Measurements from ENCODE around the gene SV2B. TPM values are rescaled to one million over a fixed set of nuclear protein-coding genes. Genes with fewer than 3 reads are reported as not detected.

Gene SV2B
- total and polyA plus RNA-seq, 8 donors, result 0.53 to 11.3 (median 5.2) TPM

DNA sequence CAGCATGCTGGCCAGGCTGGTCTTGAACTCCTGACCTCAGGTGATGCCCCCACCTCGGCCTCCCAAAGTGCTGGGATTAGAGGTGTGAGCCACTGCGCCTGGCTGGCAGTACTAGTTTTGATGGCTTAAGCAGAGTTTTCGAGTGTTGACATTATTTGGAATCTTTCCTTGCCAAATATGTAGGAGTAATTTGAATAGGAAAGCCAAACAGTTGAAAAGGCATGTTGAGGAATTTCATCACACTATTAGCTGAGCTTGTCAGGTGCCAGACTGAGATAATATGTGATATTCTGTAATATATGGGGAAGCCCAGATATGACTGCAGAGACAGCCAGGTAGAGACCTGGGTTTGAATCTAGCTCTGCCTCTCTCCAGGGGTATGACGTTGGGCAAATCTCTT is 109.3 kb downstream of the SV2B start:
- ATAC-seq (peak in 1 of 4 donors; percentile 20), FAIRE-seq (no peak), DNase-seq (no peak)
- no peaks in the 10 kb centered on the region for H3K27me3 ChIP-seq
- no peak overlapping the region for H3K27ac ChIP-seq
- intact Hi-C loops (cut with DNase I), result no loop called here
- no peak for TF ChIP-seq CTCF (IDR thresholded peaks at IDR 0.05)
- H3K36me3 ChIP-seq, result no peaks in the 10 kb centered on the region
- no peak overlapping the region for H3K4me3 ChIP-seq
- H3K9me3 ChIP-seq, result no peaks in the 10 kb centered on the region
- peaks cover 0 to 4% (median 0%) of the 10 kb centered on the region in 3 donors for H3K4me1 ChIP-seq
- WGBS, 2 donors, result 23 to 31% methylated on average over 4 of the region's 4 CpGs

- 22 to 25% methylated on average over 3 of the region's 3 CpGs for WGBS, 2 donors
- intact Hi-C loops (cut with DNase I), result no loop called here
Measured at GRCh38 chr15:91209726-91210125, 109.7 kb downstream of the SV2B start.

DNA sequence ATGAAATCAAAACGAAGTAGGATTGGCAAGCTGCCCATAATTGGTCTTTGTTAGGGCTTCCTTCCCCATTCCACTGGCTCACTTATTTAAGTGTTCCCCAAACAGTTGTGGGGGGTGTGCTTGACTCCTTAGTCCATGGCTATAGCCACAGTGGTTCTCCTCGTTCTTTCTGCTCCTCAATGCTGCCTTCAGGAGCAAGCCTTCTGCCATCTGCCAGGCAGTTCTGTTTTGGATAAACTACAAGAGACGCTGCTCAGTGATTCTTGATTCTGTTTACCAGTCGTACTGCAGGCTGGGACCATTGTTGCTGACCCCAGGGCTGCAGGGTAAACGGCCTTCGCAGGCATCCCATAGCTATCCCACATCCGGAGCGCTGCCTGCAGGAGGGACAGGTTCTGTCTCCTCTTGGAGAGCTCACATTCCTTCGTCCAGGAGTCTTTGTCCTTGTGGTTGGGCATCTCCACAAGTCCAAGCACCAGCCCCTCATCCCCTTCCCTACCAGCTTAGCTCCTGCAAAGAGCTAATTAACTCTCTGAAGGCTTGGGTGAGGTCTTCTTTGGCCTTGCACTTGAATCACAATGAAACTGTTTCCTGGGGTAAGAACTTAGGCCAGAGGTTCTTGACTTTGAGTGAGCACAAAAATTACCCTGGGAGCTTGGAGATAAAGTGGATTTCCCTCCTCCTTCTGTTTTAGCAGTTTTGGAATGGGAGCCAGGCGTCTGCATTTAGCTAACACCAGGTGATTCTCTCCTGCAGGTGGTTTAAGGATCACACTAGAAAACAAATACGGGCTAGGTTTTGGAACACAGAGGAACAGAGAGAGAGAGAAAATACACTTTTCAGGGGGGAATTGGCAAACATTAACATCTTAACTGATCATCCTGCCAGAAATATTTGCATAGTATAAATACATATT is 114.9 kb downstream of the SV2B start:
- FAIRE-seq, result no peak
- H3K9me3 ChIP-seq, result no peaks in the 10 kb centered on the region
- H3K36me3 ChIP-seq, result no peaks in the 10 kb centered on the region
- 52 to 53% methylated on average over 11 of the region's 11 CpGs for WGBS, 2 donors
- no peaks in the 10 kb centered on the region for H3K4me1 ChIP-seq
- no peak for TF ChIP-seq CTCF (IDR thresholded peaks at IDR 0.05)
- ATAC-seq, result no peak
- no peak overlapping the region for H3K4me3 ChIP-seq
- no peak overlapping the region for H3K27ac ChIP-seq
- H3K27me3 ChIP-seq, result no peaks in the 10 kb centered on the region
- intact Hi-C loops (cut with DNase I), result no loop called here
- no peak for DNase-seq

More at GRCh38 chr15:91209726-91210125, 109.7 kb downstream of the SV2B start:
- ATAC-seq, result no peak
- Histone ChIP-seq H3K27me3 (no peaks in the 10 kb centered on the region), H3K27ac (no peak overlapping the region), H3K9me3 (no peaks in the 10 kb centered on the region), H3K36me3 (no peaks in the 10 kb centered on the region), H3K4me3 (no peak overlapping the region), H3K4me1 (peaks cover 0 to 4% (median 0%) of the 10 kb centered on the region in 3 donors)
- FAIRE-seq, result no peak
- TF ChIP-seq CTCF (IDR thresholded peaks at IDR 0.05), result no peak
- DNase-seq, result no peak

DNA sequence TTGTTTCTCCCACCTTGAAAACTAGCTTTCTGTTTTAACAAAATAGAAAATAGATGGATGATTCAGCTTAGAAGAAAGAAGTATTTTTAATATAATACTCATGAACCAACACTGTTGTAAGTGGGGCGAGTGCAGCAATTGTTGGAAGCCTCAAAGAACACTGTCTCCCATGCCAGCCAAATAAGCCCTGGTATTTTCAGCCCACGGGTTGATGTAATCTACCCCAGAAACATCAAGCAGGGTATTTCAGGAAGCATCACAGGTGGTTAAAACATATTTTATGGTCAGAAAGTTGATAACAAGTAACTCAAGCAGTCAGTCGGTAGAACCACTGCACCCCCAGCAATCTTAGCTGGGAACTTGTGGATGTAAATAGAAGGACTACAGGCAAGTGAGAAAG is 115.9 kb downstream of the SV2B start:
- no peak for ATAC-seq
- FAIRE-seq, result no peak
- WGBS, 2 donors, result 44 to 53% methylated on average over 3 of the region's 3 CpGs
- Histone ChIP-seq H3K36me3 (no peaks in the 10 kb centered on the region), H3K27ac (no peak overlapping the region), H3K4me1 (no peaks in the 10 kb centered on the region), H3K27me3 (no peaks in the 10 kb centered on the region), H3K9me3 (no peaks in the 10 kb centered on the region), H3K4me3 (no peak overlapping the region)
- intact Hi-C loops (cut with DNase I), result no loop called here
- no peak for DNase-seq
- no peak for TF ChIP-seq CTCF (IDR thresholded peaks at IDR 0.05)

DNA sequence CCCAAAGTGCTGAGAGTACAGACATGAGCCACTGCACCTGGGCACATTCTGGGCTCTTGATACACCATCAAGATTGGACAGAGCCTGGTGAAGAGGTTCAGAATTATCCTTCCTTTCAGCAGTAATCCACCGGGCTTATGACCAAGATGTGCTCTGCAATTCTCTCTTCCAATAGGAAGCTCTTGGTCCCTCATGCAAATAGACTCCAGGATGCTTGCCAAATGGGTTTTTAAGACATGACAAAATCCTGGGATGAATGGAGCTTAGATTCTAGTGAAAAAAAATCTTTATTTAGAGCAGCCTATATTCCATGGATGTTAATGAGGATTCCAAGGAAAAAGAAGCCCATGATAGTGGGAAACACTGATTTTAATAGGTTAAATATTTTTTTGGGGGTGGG is 119.1 kb downstream of the SV2B start:
- no peaks in the 10 kb centered on the region for H3K36me3 ChIP-seq
- FAIRE-seq (no peak), ATAC-seq (no peak), DNase-seq (no peak)
- H3K4me1 ChIP-seq, result no peaks in the 10 kb centered on the region
- intact Hi-C loops (cut with DNase I), result no loop called here
- H3K4me3 ChIP-seq, result no peak overlapping the region
- no peak for TF ChIP-seq CTCF (IDR thresholded peaks at IDR 0.05)
- 62 to 65% methylated on average over 1 of the region's 1 CpG for WGBS, 2 donors
- no peak overlapping the region for H3K27ac ChIP-seq
- H3K9me3 ChIP-seq, result no peaks in the 10 kb centered on the region
- no peaks in the 10 kb centered on the region for H3K27me3 ChIP-seq
